Subcutaneous adipose tissue (tissue), 4 donors: ENCODE measurements around the gene ZBTB46. TPM values are rescaled to one million over a fixed set of nuclear protein-coding genes. Genes with fewer than 3 reads are reported as not detected.

ENCODE experiments used
- CTCF ChIP-seq: fragments of 450-650 bp; IDR thresholded peaks from one replicate; pipeline ENCODE4 v1.5.1; 2016; ENCODE audit warnings: low read depth, mild to moderate bottlenecking, control low read depth, antibody characterized with exemption, moderate library complexity
- total RNA-seq, 4 donors: library from RNA; depleted of rRNA; stranded (reverse); fragments of >200 nt; gene quantifications; one replicate each; pipeline ENCODE4 v1.1.0, GENCODE V29; 2016

Gene ZBTB46
- total RNA-seq, 4 donors from 2014 or later = 5.7 to 45.2 (median 7.4) TPM

- no peak for TF ChIP-seq CTCF
These were observed 41.1 kb downstream of the ZBTB46 start for GRCh38 chr20:63789836-63790571.

- no peak for TF ChIP-seq CTCF
These were observed 43.3 kb downstream of the ZBTB46 start for GRCh38 chr20:63787749-63788148.

- no peak for TF ChIP-seq CTCF
These were observed 43.8 kb downstream of the ZBTB46 start for GRCh38 chr20:63787302-63787701.

- TF ChIP-seq CTCF = no peak
These were observed 45.4 kb downstream of the ZBTB46 start for GRCh38 chr20:63785691-63786131.

- no peak for TF ChIP-seq CTCF
These were observed 47.1 kb downstream of the ZBTB46 start for GRCh38 chr20:63783970-63784369.

GRCh38 chr20:63782521-63782971 is 48.5 kb downstream of the ZBTB46 start:
- TF ChIP-seq CTCF = no peak

GRCh38 chr20:63782051-63782471 is 49.0 kb downstream of the ZBTB46 start:
- TF ChIP-seq CTCF = no peak
